ENCODE data around the gene TTC7B. TPM values are rescaled to one million over a fixed set of nuclear protein-coding genes. Genes with fewer than 3 reads are reported as not detected.

Gene TTC7B
- total RNA-seq, 4 donors from 2014 or later, result 3.3 to 18.1 (median 10.0) TPM

GRCh38 chr14:90606434-90606833 lies 209.8 kb downstream of the TTC7B start:
- Histone ChIP-seq H3K4me1 (peaks cover 2 to 29% (median 7%) of the 10 kb centered on the region in 3 donors), H3K9me3 (no peaks in the 10 kb centered on the region), H3K4me3 (no peak overlapping the region), H3K27ac (no peak overlapping the region), H3K27me3 (no peaks in the 10 kb centered on the region), H3K36me3 (no peaks in the 10 kb centered on the region)
- TF ChIP-seq POLR2A (IDR thresholded peaks at IDR 0.05), result no peak
- TF ChIP-seq CTCF (IDR thresholded peaks at IDR 0.05), result no peak
- no peak for DNase-seq
- WGBS, 2 donors, result 79 to 83% methylated on average over 2 of the region's 2 CpGs
- intact Hi-C loops (cut with DNase I), result no loop called here

GRCh38 chr14:90605430-90605829 lies 210.8 kb downstream of the TTC7B start:
- peaks cover 3 to 30% (median 7%) of the 10 kb centered on the region in 3 donors for H3K4me1 ChIP-seq
- no peaks in the 10 kb centered on the region for H3K9me3 ChIP-seq
- WGBS, 2 donors, result 73 to 74% methylated on average over 6 of the region's 6 CpGs
- H3K27ac ChIP-seq, result no peak overlapping the region
- H3K36me3 ChIP-seq, result no peaks in the 10 kb centered on the region
- no peak for DNase-seq
- H3K27me3 ChIP-seq, result no peaks in the 10 kb centered on the region
- no peak overlapping the region for H3K4me3 ChIP-seq
- intact Hi-C loops (cut with DNase I), result no loop called here
- TF ChIP-seq CTCF (IDR thresholded peaks at IDR 0.05) (no peak), POLR2A (IDR thresholded peaks at IDR 0.05) (no peak)

GRCh38 chr14:90604356-90604755 lies 211.9 kb downstream of the TTC7B start:
- WGBS, 2 donors, result 80 to 84% methylated on average over 6 of the region's 6 CpGs
- H3K36me3 ChIP-seq, result no peaks in the 10 kb centered on the region
- intact Hi-C loops (cut with DNase I), result no loop called here
- H3K9me3 ChIP-seq, result no peaks in the 10 kb centered on the region
- no peak overlapping the region for H3K4me3 ChIP-seq
- no peak for DNase-seq
- H3K27me3 ChIP-seq, result no peaks in the 10 kb centered on the region
- peaks cover 6 to 37% (median 15%) of the 10 kb centered on the region in 3 donors for H3K4me1 ChIP-seq
- TF ChIP-seq POLR2A (IDR thresholded peaks at IDR 0.05), result no peak
- TF ChIP-seq CTCF (IDR thresholded peaks at IDR 0.05), result no peak
- H3K27ac ChIP-seq, result no peak overlapping the region

- TF ChIP-seq POLR2A (IDR thresholded peaks at IDR 0.05) (no peak), CTCF (IDR thresholded peaks at IDR 0.05) (no peak)
- Histone ChIP-seq H3K4me3 (no peak overlapping the region), H3K9me3 (no peaks in the 10 kb centered on the region), H3K27me3 (no peaks in the 10 kb centered on the region), H3K36me3 (no peaks in the 10 kb centered on the region), H3K27ac (no peak overlapping the region), H3K4me1 (peaks cover 9 to 37% (median 18%) of the 10 kb centered on the region in 3 donors)
- DNase-seq, result no peak
- intact Hi-C loops (cut with DNase I), result no loop called here
- WGBS, 2 donors, result 66 to 77% methylated on average over 3 of the region's 3 CpGs
Observed at GRCh38 chr14:90603841-90604240, 212.4 kb downstream of the TTC7B start.

GRCh38 chr14:90603336-90603735 lies 212.9 kb downstream of the TTC7B start:
- no peak overlapping the region for H3K27ac ChIP-seq
- 68 to 75% methylated on average over 1 of the region's 1 CpG for WGBS, 2 donors
- no peak for DNase-seq
- intact Hi-C loops (cut with DNase I), result no loop called here
- H3K4me3 ChIP-seq, result no peak overlapping the region
- TF ChIP-seq CTCF (IDR thresholded peaks at IDR 0.05) (no peak), POLR2A (IDR thresholded peaks at IDR 0.05) (no peak)
- H3K27me3 ChIP-seq, result no peaks in the 10 kb centered on the region
- no peaks in the 10 kb centered on the region for H3K9me3 ChIP-seq
- H3K36me3 ChIP-seq, result no peaks in the 10 kb centered on the region
- H3K4me1 ChIP-seq, result peaks cover 9 to 35% (median 18%) of the 10 kb centered on the region in 3 donors

Data from esophagus squamous epithelium (tissue), 5 donors.